ENCODE measurements around the gene POLG2.
"Not testable (repeated sequence)": the region's sequence is repeated elsewhere in the genome, so short reads cannot be mapped to it uniquely, and the experiment has no call there.

POLG2 gene

GRCh38 chr17:64439521-64439920, 57.3 kb downstream of the POLG2 start:
- DNase-seq, result not testable (repeated sequence)

GRCh38 chr17:64437944-64438525, 58.8 kb downstream of the POLG2 start:
- no peak for DNase-seq

GRCh38 chr17:64431534-64431933, 65.3 kb downstream of the POLG2 start:
- no peak for DNase-seq

- DNase-seq, result not testable (repeated sequence)
Measured at GRCh38 chr17:64430036-64430435, 66.8 kb downstream of the POLG2 start.

GRCh38 chr17:64428406-64428805, 68.4 kb downstream of the POLG2 start:
- no peak for DNase-seq
